DND-41 (cell line): ENCODE data around the gene PLSCR3.

Experiments used
- CTCF ChIP-seq: IDR thresholded peaks from 2 replicates; pipeline ENCODE4 v1.5.1; 2012; ENCODE audit warnings: borderline replicate concordance, low read length, moderate library complexity, mild to moderate bottlenecking; ENCODE audit not compliant: poor library complexity, severe bottlenecking; ENCODE audit errors: extremely low read depth
- EZH2 ChIP-seq: IDR thresholded peaks from 3 replicates; pipeline ENCODE4 v1.6.1; 2012; ENCODE audit warnings: borderline replicate concordance, low read depth, mild to moderate bottlenecking, moderate library complexity, low read length, inconsistent platforms; ENCODE audit not compliant: severe bottlenecking

- TF ChIP-seq CTCF (no peak), EZH2 (no peak)
Observed at GRCh38 chr17:7414837-7415236, 20.5 kb upstream of the PLSCR3 start.
